H1 (cell line): ENCODE data around the gene TPPP3. TPM values are rescaled to one million over a fixed set of nuclear protein-coding genes. Genes with fewer than 3 reads are reported as not detected.
"Not testable (repeated sequence)": the region's sequence is repeated elsewhere in the genome, so short reads cannot be mapped to it uniquely, and the experiment has no call there.

ENCODE experiments used
- CTCF ChIA-PET: fragments of 300-600 bp; sonication (Branson Sonifier 250); formaldehyde crosslinking; loops from one replicate; lab custom pipeline; 2021; ENCODE audit not compliant: partially characterized antibody; lab: Charles Lee
- POLR2A ChIA-PET: fragments of 300-600 bp; sonication (Branson Sonifier 250); formaldehyde crosslinking; loops from one replicate; lab custom pipeline; 2021; ENCODE audit warnings: inconsistent platforms; ENCODE audit not compliant: partially characterized antibody; lab: Charles Lee
- DNase-seq, 2 experiments: peaks; one replicate each; pipeline versions ENCODE4 v3.0.0 to v3.0.0-alpha.2; 2010 to 2022; ENCODE audit warnings: low spot score in 2 of 2, low read depth in 1 of 2, mixed read lengths in 1 of 2
- FAIRE-seq: peaks from 2 replicates; lab custom pipeline; 2011; peaks lifted over from hg19 to GRCh38; lab: Jason Lieb, UNC
- H2AFZ ChIP-seq: 2 replicates; pipeline ENCODE4 v1.8.1; 2012; ENCODE audit warnings: low read length, inconsistent platforms
- H2AK5ac ChIP-seq: 2 replicates; pipeline ENCODE4 v1.6.1; 2013; ENCODE audit warnings: low read depth, low read length
- H2BK120ac ChIP-seq: replicated peaks from 2 replicates; pipeline ENCODE3; 2013; ENCODE audit warnings: low read depth, low read length, inconsistent platforms
- H2BK12ac ChIP-seq: 2 replicates; pipeline ENCODE4 v1.6.1; 2013; ENCODE audit warnings: low read depth, low read length
- H2BK15ac ChIP-seq: 2 replicates; pipeline ENCODE4 v1.6.1; 2013; ENCODE audit warnings: low read length
- H2BK20ac ChIP-seq: 2 replicates; pipeline ENCODE4 v1.6.1; 2013; ENCODE audit warnings: low read length
- H2BK5ac ChIP-seq: 2 replicates; pipeline ENCODE4 v1.6.1; 2013; ENCODE audit warnings: low read depth, low read length
- H3K14ac ChIP-seq: 2 replicates; pipeline ENCODE4 v1.6.1; 2013; ENCODE audit warnings: inconsistent platforms; ENCODE audit not compliant: insufficient read length
- H3K18ac ChIP-seq: 2 replicates; pipeline ENCODE4 v1.6.1; 2013; ENCODE audit warnings: low read length; ENCODE audit errors: extremely low read depth
- H3K23ac ChIP-seq: 2 replicates; pipeline ENCODE4 v1.6.1; 2013; ENCODE audit warnings: inconsistent platforms; ENCODE audit not compliant: insufficient read length
- H3K23me2 ChIP-seq: 2 replicates; pipeline ENCODE4 v1.6.1; 2013; ENCODE audit warnings: low read depth, low read length
- H3K27ac ChIP-seq: 2 replicates; pipeline ENCODE4 v1.6.1; 2011; ENCODE audit warnings: low read depth, low read length, inconsistent platforms
- H3K27me3 ChIP-seq, 4 experiments: replicated peaks in 1 of 4; 1 replicate in 1 of 4; 2 replicates in 3 of 4; pipeline versions ENCODE4 v1.6.1 to v1.8.1; 2011 to 2013; ENCODE audit warnings: low read length in 3 of 4, mild to moderate bottlenecking in 3 of 4, inconsistent platforms in 2 of 4, mixed read lengths in 2 of 4, moderate library complexity in 1 of 4; ENCODE audit not compliant: control insufficient read depth in 3 of 4, insufficient read depth in 3 of 4; ENCODE audit errors: extremely low read depth in 1 of 4
- H3K36me3 ChIP-seq, 4 experiments: 2 replicates each; pipeline versions ENCODE4 v1.6.1 to v1.8.1; 2011 to 2013; ENCODE audit warnings: mild to moderate bottlenecking in 4 of 4, low read length in 3 of 4, moderate library complexity in 2 of 4, control low read depth in 1 of 4, inconsistent platforms in 1 of 4; ENCODE audit not compliant: insufficient read depth in 4 of 4, control insufficient read depth in 2 of 4
- H3K4ac ChIP-seq: replicated peaks from 2 replicates; pipeline ENCODE3; 2013; ENCODE audit warnings: low read length, low read depth, mixed read lengths, inconsistent platforms; ENCODE audit not compliant: insufficient read length
- H3K4me1 ChIP-seq, 4 experiments: replicated peaks in 1 of 4; 1 replicate in 1 of 4; 2 replicates in 3 of 4; pipeline versions ENCODE4 v1.6.1 to v1.8.1; 2011 to 2013; ENCODE audit warnings: low read length in 3 of 4, inconsistent platforms in 2 of 4, mixed read lengths in 1 of 4; ENCODE audit not compliant: insufficient read depth in 4 of 4, control insufficient read depth in 3 of 4
- H3K4me2 ChIP-seq, 2 experiments: 2 replicates each; pipeline versions ENCODE4 v1.6.1 to v1.8.1; 2011 to 2013; ENCODE audit warnings: low read depth in 2 of 2, low read length in 2 of 2, control low read depth in 1 of 2, inconsistent platforms in 1 of 2, mild to moderate bottlenecking in 1 of 2; ENCODE audit not compliant: insufficient read depth in 1 of 2
- H3K4me3 ChIP-seq, 4 experiments: fragments of 200-600, 300-600 bp in 1 of 4; sonication (generic), shearing (Covaris generic), sonication (Bioruptor Twin) in 1 of 4; 2 replicates each; pipeline versions ENCODE4 v1.5.1 to v1.8.1; 2011 to 2016; ENCODE audit warnings: low read length in 4 of 4, low read depth in 3 of 4, control low read depth in 2 of 4, inconsistent platforms in 2 of 4, mild to moderate bottlenecking in 2 of 4, mixed read lengths in 1 of 4, moderate library complexity in 1 of 4; ENCODE audit not compliant: insufficient read depth in 2 of 4; ENCODE audit errors: extremely low read depth in 1 of 4
- H3K56ac ChIP-seq: replicated peaks from 2 replicates; pipeline ENCODE3; 2013; ENCODE audit warnings: low read depth, mild to moderate bottlenecking, mixed read lengths, low read length, inconsistent platforms; ENCODE audit not compliant: insufficient read length
- H3K79me1 ChIP-seq: 2 replicates; pipeline ENCODE4 v1.6.1; 2013; ENCODE audit warnings: low read depth, low read length, control low read depth
- H3K79me2 ChIP-seq, 2 experiments: 2 replicates each; pipeline versions ENCODE4 v1.6.1 to v1.8.1; 2012 to 2013; ENCODE audit warnings: low read length in 2 of 2, mild to moderate bottlenecking in 2 of 2, inconsistent platforms in 1 of 2; ENCODE audit not compliant: insufficient read depth in 2 of 2, control insufficient read depth in 1 of 2
- H3K9ac ChIP-seq, 4 experiments: replicated peaks in 1 of 4; 1 replicate in 1 of 4; 2 replicates in 3 of 4; pipeline versions ENCODE4 v1.6.1 to v1.8.1; 2011 to 2013; ENCODE audit warnings: low read depth in 3 of 4, low read length in 3 of 4, control low read depth in 2 of 4, mild to moderate bottlenecking in 2 of 4, moderate library complexity in 2 of 4, inconsistent platforms in 1 of 4; ENCODE audit errors: extremely low read depth in 1 of 4
- H3K9me3 ChIP-seq, 2 experiments: 2 replicates each; pipeline versions ENCODE4 v1.6.1 to v1.8.1; 2012 to 2013; ENCODE audit warnings: mild to moderate bottlenecking in 2 of 2, moderate library complexity in 2 of 2, control low read depth in 1 of 2, inconsistent platforms in 1 of 2, low read depth in 1 of 2, low read length in 1 of 2, mixed read lengths in 1 of 2; ENCODE audit not compliant: insufficient read depth in 2 of 2
- H4K20me1 ChIP-seq, 2 experiments: replicated peaks in 1 of 2; 2 replicates each; pipeline versions ENCODE3 to v1.8.1; 2011 to 2013; ENCODE audit warnings: inconsistent platforms in 2 of 2, low read length in 2 of 2, mild to moderate bottlenecking in 1 of 2; ENCODE audit not compliant: insufficient read depth in 2 of 2, control insufficient read depth in 1 of 2
- H4K5ac ChIP-seq: 2 replicates; pipeline ENCODE4 v1.6.1; 2013; ENCODE audit warnings: low read length, low read depth, mixed read lengths, inconsistent platforms; ENCODE audit not compliant: insufficient read length
- H4K8ac ChIP-seq: 2 replicates; pipeline ENCODE4 v1.8.0; 2013; ENCODE audit warnings: mild to moderate bottlenecking, moderate library complexity, low read length, inconsistent platforms; ENCODE audit not compliant: insufficient read depth; ENCODE audit errors: extremely low read depth
- H4K91ac ChIP-seq: replicated peaks from 2 replicates; pipeline ENCODE3; 2013; ENCODE audit warnings: low read length, mixed read lengths, inconsistent platforms; ENCODE audit not compliant: insufficient read length
- WGBS, 2 experiments: shearing (Covaris generic) in 1 of 2; methylation state at CpG; one replicate each; pipeline versions ENCODE4 v1.1.6 to v1.1.7; 2013 to 2015; ENCODE audit warnings: low lambda C conversion rate in 2 of 2, mixed read lengths in 2 of 2, inconsistent platforms in 1 of 2, low coverage in 1 of 2, missing lambda C conversion rate in 1 of 2; ENCODE audit not compliant: insufficient replicate concordance in 2 of 2, insufficient coverage in 1 of 2, insufficient read length in 1 of 2; ENCODE audit errors: extremely low coverage in 1 of 2, missing lambda C conversion rate in 1 of 2; 5-methylcytosine and 5-hydroxymethylcytosine counted together
- polyA plus RNA-seq, 7 experiments: library from polyadenylated mRNA; depleted of rRNA in 3 of 7; stranded (reverse) in 5 of 7; unstranded in 2 of 7; fragments of >200 nt in 5 of 7; fragments of 200-250 nt in 2 of 7; gene quantifications; 1 replicate in 5 of 7; 2 replicates in 1 of 7; 4 replicates in 1 of 7; pipeline versions ENCODE4 v1.2.1 to v1.2.3, GENCODE V29; 2011 to 2013; ENCODE audit warnings: missing spikeins in 2 of 7, mixed read lengths in 2 of 7
- total RNA-seq: library from RNA; stranded (reverse); fragmentation: NEBNext Ultra II Directional; extraction: Animal tissue kit (Norgen Biotek cat#: 25700); gene quantifications from 2 replicates; pipeline ENCODE4 v1.2.1, GENCODE V29; 2021

Gene TPPP3
- total and polyA plus RNA-seq, 2 of the 8 experiments (the other 6 are each of a cell fraction or from before 2014, with no cell fraction given) = 0.77 to 1.0 TPM

DNA sequence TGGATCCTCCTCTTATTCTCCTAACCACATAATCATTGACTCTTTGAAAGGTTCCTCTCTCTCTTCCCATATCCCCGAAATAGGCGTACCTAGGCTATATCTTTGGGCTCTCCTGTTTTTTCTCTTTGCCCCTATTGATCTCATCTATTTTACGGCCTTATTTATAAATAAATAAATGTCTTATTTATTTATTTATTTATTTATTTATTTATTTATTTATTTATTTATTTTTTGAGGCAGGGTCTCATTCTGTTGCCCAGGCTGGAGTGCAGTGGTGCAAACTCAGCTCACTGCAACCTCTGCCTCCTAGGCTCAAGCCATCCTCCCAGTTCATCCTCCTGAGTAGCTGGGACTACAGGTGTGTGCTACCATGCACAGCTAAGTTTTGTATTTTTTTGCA is 40.8 kb downstream of the TPPP3 start:
- H3K4me1 ChIP-seq, H4K20me1 ChIP-seq, H3K27me3 ChIP-seq, H3K56ac ChIP-seq, H3K9ac ChIP-seq, H2BK15ac ChIP-seq, H3K14ac ChIP-seq, H2AFZ ChIP-seq, H2BK12ac ChIP-seq, H4K91ac ChIP-seq, H3K79me2 ChIP-seq, H3K18ac ChIP-seq, H2AK5ac ChIP-seq, H3K36me3 ChIP-seq, H3K23me2 ChIP-seq, FAIRE-seq, H3K23ac ChIP-seq, H3K4ac ChIP-seq, H4K5ac ChIP-seq, H2BK120ac ChIP-seq, DNase-seq, H3K27ac ChIP-seq, H2BK5ac ChIP-seq, H3K79me1 ChIP-seq, H3K4me3 ChIP-seq, H4K8ac ChIP-seq, H2BK20ac ChIP-seq, H3K9me3 ChIP-seq, H3K4me2 ChIP-seq: not testable (repeated sequence)
- CTCF ChIA-PET = interaction anchor here (0.7 to 2.7 kb wide), 12 partner anchors 21 to 142 kb away, joined by 3 to 14 read pairs (median 4); partner anchors contain the start of genes KCTD19, LRRC36, TPPP3 and ZDHHC1
- 86% methylated on average over 3 of the region's 3 CpGs; no CpG with 5 or more reads in 1 of the 2 experiments for WGBS, 2 experiments
- POLR2A ChIA-PET = interaction anchor here (0.6 to 1.3 kb wide), 2 partner anchors 13 to 19 kb away, joined by 3 to 4 read pairs; no protein-coding TSS in a partner anchor
